ENCODE measurements around the gene NDUFS3.

GRCh38 chr11:47609675-47610074 lies 30.8 kb downstream of the NDUFS3 start:
- TF ChIP-seq POLR2A (IDR thresholded peaks at IDR 0.05) (no peak), CTCF (IDR thresholded peaks at IDR 0.05) (no peak)
